ENCODE data around the gene CPSF7.
"Not testable (repeated sequence)": the region's sequence is repeated elsewhere in the genome, so short reads cannot be mapped to it uniquely, and the experiment has no call there.

The CPSF7 gene

GRCh38 chr11:61474013-61474643 is 44.4 kb upstream of the CPSF7 start:
- TF ChIP-seq, protein P1, sequence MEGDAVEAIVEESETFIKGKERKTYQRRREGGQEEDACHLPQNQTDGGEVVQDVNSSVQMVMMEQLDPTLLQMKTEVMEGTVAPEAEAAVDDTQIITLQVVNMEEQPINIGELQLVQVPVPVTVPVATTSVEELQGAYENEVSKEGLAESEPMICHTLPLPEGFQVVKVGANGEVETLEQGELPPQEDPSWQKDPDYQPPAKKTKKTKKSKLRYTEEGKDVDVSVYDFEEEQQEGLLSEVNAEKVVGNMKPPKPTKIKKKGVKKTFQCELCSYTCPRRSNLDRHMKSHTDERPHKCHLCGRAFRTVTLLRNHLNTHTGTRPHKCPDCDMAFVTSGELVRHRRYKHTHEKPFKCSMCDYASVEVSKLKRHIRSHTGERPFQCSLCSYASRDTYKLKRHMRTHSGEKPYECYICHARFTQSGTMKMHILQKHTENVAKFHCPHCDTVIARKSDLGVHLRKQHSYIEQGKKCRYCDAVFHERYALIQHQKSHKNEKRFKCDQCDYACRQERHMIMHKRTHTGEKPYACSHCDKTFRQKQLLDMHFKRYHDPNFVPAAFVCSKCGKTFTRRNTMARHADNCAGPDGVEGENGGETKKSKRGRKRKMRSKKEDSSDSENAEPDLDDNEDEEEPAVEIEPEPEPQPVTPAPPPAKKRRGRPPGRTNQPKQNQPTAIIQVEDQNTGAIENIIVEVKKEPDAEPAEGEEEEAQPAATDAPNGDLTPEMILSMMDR (IDR thresholded peaks at IDR 0.05; ENCODE audit: low read depth, low read length): no peak

DNA sequence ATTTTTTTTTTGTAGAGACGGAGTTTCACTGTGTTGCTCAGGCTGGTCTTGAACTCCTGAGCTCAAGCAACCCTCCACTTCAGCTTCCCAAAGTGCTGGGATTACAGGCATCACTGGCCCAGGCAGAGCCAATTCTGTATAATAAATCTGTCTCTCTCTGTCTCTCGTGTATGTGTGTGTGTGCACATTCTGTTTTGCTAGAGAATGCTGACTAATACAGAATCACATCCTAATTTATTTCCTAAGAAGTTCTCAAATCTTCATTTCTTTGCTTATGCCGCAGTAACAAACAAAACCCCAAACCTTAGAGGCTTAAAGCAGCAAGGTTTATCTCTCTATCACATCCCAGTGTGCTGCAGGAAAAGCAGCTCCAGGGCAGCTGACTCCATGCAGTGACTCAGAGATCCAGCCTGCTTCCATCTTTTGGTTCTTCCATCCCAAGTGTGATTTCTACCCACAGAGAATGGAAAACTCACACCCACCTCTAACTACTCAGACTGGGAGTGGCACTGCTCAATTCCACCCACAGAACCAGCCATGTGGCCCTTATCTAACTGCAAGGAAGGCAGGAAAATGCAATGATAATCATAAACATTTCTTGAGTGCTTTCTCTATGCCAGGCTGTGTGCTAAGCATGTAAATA is 43.7 kb upstream of the CPSF7 start:
- Histone ChIP-seq H3K4me3 (ENCODE audit: low read depth, low read length) (no peak overlapping the region), H3K27me3 (no peaks in the 10 kb centered on the region), H3K4me1 (no peaks in the 10 kb centered on the region), H3K9me3 (no peaks in the 10 kb centered on the region), H3K36me3 (no peaks in the 10 kb centered on the region)
- DNase-seq: no peak
- TF ChIP-seq, protein P1 (IDR thresholded peaks at IDR 0.05; ENCODE audit: low read depth, low read length): no peak

More at GRCh38 chr11:61474013-61474643, 44.4 kb upstream of the CPSF7 start:
- H3K36me3 ChIP-seq: no peaks in the 10 kb centered on the region
- no peaks in the 10 kb centered on the region for H3K9me3 ChIP-seq
- H3K4me3 ChIP-seq (ENCODE audit: low read depth, low read length): no peak overlapping the region
- H3K4me1 ChIP-seq: no peaks in the 10 kb centered on the region
- H3K27me3 ChIP-seq: no peaks in the 10 kb centered on the region
- DNase-seq: no peak

GRCh38 chr11:61472868-61473267 is 43.1 kb upstream of the CPSF7 start:
- no peak for DNase-seq
- Histone ChIP-seq H3K36me3 (no peaks in the 10 kb centered on the region), H3K4me1 (no peaks in the 10 kb centered on the region), H3K27me3 (no peaks in the 10 kb centered on the region), H3K4me3 (ENCODE audit: low read depth, low read length) (no peak overlapping the region), H3K9me3 (no peaks in the 10 kb centered on the region)
- TF ChIP-seq, protein P1 (IDR thresholded peaks at IDR 0.05; ENCODE audit: low read depth, low read length): no peak

DNA sequence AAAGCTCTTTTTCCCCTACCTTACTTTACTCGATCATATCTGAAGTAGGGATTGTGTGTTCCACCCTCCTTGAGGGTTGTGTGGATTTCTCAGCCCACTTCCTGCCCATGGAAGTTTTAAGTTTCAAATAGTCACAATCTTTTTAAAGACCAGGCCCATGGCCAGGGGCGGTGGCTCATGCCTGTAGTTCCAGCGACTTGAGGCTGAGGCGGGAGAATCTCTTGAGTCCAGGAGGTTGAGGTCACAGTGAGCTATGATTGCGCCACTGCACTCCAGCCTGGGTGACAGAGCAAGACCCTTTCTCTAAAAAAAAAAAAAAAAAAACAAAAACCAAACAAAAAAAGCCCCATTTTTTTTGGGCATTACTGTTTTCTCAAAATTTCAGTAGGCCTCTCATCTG is 42.5 kb upstream of the CPSF7 start:
- TF ChIP-seq, protein P1 (IDR thresholded peaks at IDR 0.05; ENCODE audit: low read depth, low read length): no peak
- Histone ChIP-seq H3K9me3 (no peaks in the 10 kb centered on the region), H3K36me3 (no peaks in the 10 kb centered on the region), H3K27me3 (no peaks in the 10 kb centered on the region), H3K4me3 (ENCODE audit: low read depth, low read length) (no peak overlapping the region), H3K4me1 (no peaks in the 10 kb centered on the region)
- DNase-seq: no peak

DNA sequence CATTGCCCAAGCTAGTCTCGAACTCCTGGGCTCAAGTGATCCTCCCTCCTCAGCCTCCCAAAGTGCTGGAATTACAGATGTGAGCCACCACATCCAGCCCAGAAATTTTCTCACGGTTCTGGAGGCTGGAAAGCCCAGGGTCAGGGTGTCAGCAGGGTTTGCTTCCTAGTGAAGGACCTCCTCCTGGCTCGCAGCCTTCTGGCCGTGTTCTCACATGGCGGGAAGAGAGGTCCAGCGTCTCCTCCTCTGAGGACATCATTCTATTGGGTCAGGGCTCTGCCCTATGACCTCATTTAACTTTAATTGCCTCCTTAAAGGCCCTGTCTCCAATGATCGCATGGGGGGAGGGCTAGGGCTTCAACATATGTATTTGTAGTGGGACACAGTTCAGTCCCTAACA is 38.2 kb upstream of the CPSF7 start:
- H3K27me3 ChIP-seq: no peaks in the 10 kb centered on the region
- H3K4me1 ChIP-seq: no peaks in the 10 kb centered on the region
- no peak for DNase-seq
- no peaks in the 10 kb centered on the region for H3K36me3 ChIP-seq
- TF ChIP-seq, protein P1 (IDR thresholded peaks at IDR 0.05; ENCODE audit: low read depth, low read length): no peak
- no peaks in the 10 kb centered on the region for H3K9me3 ChIP-seq
- no peak overlapping the region for H3K4me3 ChIP-seq (ENCODE audit: low read depth, low read length)

DNA sequence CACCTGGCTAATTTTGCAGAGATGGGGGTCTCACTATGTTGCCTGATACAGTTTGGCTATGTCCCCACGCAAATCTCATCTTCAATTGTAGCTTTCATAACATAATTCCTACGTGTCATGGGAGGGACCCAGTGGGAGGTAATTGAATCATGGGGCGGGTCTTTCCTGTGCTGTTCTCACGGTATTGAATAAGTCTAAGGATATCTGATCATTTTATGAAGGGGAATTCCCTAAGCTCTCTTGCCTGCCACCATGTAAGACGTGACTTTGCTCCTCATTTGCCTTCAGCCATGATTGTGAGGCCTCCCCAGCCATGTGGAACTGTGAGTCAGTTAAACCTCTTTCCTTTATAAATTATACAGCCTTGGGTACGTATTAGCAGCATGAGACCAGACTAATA is 37.8 kb upstream of the CPSF7 start:
- H3K9me3 ChIP-seq; H3K4me1 ChIP-seq; H3K4me3 ChIP-seq (ENCODE audit: low read depth, low read length); H3K27me3 ChIP-seq; DNase-seq; H3K36me3 ChIP-seq: not testable (repeated sequence)

All from BE2C (cell line).